WI38 (cell line): ENCODE measurements around the gene PARP1.

Experiments used
- H3K4me3 ChIP-seq: 2 replicates; pipeline ENCODE4 v1.5.1; 2011; ENCODE audit warnings: low read depth, mild to moderate bottlenecking, control low read depth, low read length
- CTCF ChIP-seq: IDR thresholded peaks from 2 replicates; pipeline ENCODE4 v1.5.1; 2012; ENCODE audit warnings: low read depth, mild to moderate bottlenecking, control low read depth, low read length

Gene PARP1

GRCh38 chr1:226422478-226422877, 14.6 kb upstream of the PARP1 start:
- H3K4me3 ChIP-seq: no peak overlapping the region
- TF ChIP-seq CTCF: no peak

GRCh38 chr1:226420897-226421296, 13.0 kb upstream of the PARP1 start:
- H3K4me3 ChIP-seq: no peak overlapping the region
- TF ChIP-seq CTCF: no peak

GRCh38 chr1:226420328-226420727, 12.4 kb upstream of the PARP1 start:
- TF ChIP-seq CTCF: no peak
- H3K4me3 ChIP-seq: no peak overlapping the region

- TF ChIP-seq CTCF: no peak
- H3K4me3 ChIP-seq: no peak overlapping the region
Measured at GRCh38 chr1:226419284-226420029, 11.6 kb upstream of the PARP1 start.

GRCh38 chr1:226417830-226418546, 10.1 kb upstream of the PARP1 start:
- TF ChIP-seq CTCF: no peak
- no peak overlapping the region for H3K4me3 ChIP-seq

- TF ChIP-seq CTCF: no peak
- H3K4me3 ChIP-seq: no peak overlapping the region
Measured at GRCh38 chr1:226417350-226417749, 9.5 kb upstream of the PARP1 start.

- H3K4me3 ChIP-seq: no peak overlapping the region
- no peak for TF ChIP-seq CTCF
Measured at GRCh38 chr1:226414098-226414698, 6.3 kb upstream of the PARP1 start.
